ENCODE measurements around the gene SIPA1.

- TF ChIP-seq GATA2 (IDR thresholded peaks at IDR 0.05; ENCODE audit: low read depth, low read length) (no peak), GATA3 (IDR thresholded peaks at IDR 0.05; ENCODE audit: low read depth, low read length) (no peak)
Observed at GRCh38 chr11:65604258-65604657, 33.6 kb upstream of the SIPA1 start.
